Measurements from ENCODE around the gene LRRC58.

The LRRC58 gene

DNA sequence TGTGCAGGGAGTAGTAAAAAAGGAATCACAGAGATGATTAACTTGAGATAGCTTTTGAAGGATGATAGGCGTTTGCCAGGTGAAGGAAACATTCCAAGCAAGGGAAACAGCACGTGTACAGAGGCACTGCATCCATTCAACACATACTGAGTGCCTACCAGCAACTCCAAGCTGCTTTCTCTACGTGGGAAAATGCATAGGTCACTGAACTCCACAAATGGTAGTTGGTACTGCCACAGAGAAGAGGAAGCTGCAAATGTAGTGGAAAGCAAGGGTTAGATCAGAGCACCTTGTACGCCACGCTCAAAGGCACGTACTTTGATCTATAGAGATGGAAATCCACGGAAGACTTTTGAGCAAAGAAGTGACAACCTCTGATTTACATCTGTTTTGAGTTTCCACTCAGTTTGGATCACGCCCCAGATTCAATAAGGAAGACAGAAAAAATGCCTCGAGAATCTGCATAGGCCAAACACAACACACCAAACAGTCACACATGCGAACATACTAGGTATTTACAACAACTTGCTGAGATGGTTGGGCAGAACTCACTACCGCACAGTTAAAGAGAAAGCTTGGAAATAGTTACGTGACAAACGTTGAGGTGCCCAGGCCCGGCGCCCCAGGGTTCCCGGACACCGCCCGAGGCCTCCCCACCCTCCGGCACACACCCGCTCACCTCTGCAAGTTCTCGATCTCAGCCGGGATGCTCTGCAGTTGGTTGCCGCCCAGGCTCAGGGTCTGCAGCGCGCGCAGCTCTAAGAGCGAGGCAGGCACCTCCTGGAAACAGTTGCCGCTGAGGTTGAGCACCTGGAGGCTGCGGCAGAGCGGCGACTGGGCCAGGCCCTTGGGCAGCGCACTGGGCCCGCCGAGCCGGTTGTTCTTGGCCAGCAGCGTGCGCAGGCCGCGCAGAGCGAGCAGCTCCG lies 826 bp downstream of the LRRC58 start:
- peak overlapping the region; percentile 81 to 86 for H3K4me3 ChIP-seq (replicated peaks in 1 of 2; ENCODE audit: low read depth in 2 of 2, low read length in 2 of 2)
- DNase-seq (ENCODE audit: low read depth in 2 of 2) = peak; percentile 13 to 20
- TF ChIP-seq, protein P1, sequence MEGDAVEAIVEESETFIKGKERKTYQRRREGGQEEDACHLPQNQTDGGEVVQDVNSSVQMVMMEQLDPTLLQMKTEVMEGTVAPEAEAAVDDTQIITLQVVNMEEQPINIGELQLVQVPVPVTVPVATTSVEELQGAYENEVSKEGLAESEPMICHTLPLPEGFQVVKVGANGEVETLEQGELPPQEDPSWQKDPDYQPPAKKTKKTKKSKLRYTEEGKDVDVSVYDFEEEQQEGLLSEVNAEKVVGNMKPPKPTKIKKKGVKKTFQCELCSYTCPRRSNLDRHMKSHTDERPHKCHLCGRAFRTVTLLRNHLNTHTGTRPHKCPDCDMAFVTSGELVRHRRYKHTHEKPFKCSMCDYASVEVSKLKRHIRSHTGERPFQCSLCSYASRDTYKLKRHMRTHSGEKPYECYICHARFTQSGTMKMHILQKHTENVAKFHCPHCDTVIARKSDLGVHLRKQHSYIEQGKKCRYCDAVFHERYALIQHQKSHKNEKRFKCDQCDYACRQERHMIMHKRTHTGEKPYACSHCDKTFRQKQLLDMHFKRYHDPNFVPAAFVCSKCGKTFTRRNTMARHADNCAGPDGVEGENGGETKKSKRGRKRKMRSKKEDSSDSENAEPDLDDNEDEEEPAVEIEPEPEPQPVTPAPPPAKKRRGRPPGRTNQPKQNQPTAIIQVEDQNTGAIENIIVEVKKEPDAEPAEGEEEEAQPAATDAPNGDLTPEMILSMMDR (IDR thresholded peaks at IDR 0.05; ENCODE audit: low read depth, low read length) = no peak

DNA sequence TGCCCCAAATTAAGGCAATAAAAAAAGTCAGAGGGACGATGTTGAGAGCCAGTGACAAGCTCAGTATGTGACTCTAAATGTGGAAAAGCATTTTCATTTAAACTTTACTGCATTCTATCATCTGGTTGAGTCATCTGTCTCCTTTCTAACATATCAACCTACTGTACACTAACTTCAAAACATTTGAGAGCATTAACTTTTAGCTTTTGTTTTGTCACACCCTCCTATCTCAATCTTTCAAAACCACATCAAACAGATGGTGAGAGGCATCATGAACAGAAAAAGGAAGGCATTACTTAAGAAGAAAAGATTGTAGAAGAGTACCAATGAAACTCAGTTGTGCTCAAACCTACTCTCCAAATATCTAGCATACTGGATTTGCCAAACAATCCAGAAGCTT lies 4.8 kb downstream of the LRRC58 start:
- peak; percentile 11 to 15 for DNase-seq (ENCODE audit: low read depth in 2 of 2)
- TF ChIP-seq, protein P1 (IDR thresholded peaks at IDR 0.05; ENCODE audit: low read depth, low read length) = no peak
- no peak overlapping the region for H3K4me3 ChIP-seq (replicated peaks in 1 of 2; ENCODE audit: low read depth in 2 of 2, low read length in 2 of 2)

DNA sequence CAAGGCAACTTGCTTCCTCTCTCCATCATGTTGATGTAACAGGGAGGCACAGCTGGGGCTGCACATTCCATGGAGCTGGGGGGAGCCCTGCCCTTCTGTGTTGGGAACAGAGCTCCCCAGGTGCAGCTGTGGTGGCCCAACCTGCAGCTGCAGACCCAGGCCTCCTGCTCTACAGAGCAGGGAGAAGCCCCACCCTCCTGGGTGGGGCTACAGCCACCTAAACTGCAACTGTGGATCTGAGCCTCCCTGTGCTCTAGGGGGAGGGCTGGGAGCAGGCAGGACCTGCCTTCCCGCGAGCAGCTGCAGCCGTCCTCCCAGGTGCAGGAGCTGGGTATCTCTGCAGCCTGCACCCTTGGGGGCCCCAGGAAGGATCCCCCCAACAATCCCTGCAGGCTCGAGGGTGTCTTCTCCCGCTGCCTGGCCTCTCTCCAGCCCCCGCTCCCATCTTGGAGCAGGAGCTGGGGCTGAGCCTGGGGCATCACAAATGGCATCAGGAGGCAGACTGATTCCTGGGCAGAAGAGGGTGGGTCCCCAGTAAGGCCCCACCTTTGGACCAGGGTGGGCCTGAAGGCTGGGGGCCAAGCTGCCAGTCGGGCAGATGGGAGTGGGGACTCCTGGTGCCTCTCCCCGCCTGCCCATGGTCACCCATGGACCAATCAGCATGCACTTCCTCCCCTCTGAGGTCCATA lies 7.4 kb downstream of the LRRC58 start:
- TF ChIP-seq, protein P1 (IDR thresholded peaks at IDR 0.05; ENCODE audit: low read depth, low read length) = no peak
- no peak overlapping the region for H3K4me3 ChIP-seq (replicated peaks in 1 of 2; ENCODE audit: low read depth in 2 of 2, low read length in 2 of 2)
- DNase-seq (ENCODE audit: low read depth in 2 of 2) = no peak

DNA sequence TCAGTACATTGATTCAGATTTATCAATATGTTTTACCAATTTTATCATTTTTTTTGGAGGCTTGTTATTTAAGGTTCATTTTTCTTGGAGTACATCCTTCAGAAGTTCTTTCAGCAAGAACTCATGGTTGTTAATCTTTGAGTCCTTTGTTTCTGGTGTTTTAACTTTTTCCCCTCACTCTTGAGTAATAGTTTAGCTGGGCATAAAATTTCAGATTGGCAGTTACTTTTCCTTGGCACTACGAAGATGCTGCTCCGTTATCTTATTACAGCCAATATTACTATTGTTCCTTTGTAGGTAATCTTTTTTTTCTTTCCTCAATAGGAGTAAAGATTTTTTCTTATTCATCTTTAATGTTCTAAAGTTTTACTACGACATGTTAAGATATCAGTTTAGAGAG lies 9.8 kb downstream of the LRRC58 start:
- TF ChIP-seq, protein P1 (IDR thresholded peaks at IDR 0.05; ENCODE audit: low read depth, low read length) = no peak
- H3K4me3 ChIP-seq (replicated peaks in 1 of 2; ENCODE audit: low read depth in 2 of 2, low read length in 2 of 2) = no peak overlapping the region
- DNase-seq (ENCODE audit: low read depth in 2 of 2) = no peak

DNA sequence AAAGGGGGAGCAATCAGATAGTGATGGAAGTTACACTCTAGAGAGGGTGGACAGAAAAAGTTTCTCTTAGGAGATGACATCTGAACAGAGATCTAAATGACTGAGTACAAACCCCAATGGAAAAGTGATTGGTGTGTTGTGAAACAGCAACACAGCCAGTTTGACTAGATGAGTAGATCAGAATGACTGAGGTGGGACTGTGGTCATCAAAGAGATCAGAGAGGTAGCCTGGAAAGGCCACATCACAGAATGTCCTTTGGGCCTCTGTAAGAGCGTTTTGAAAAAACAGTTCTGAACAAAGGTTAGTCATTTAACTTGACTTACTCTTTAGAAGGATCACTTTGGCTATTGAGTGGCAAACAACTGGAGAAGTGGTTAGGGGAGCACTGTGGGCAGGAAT lies 10.6 kb downstream of the LRRC58 start:
- no peak for DNase-seq (ENCODE audit: low read depth in 2 of 2)
- TF ChIP-seq, protein P1 (IDR thresholded peaks at IDR 0.05; ENCODE audit: low read depth, low read length) = no peak
- no peak overlapping the region for H3K4me3 ChIP-seq (replicated peaks in 1 of 2; ENCODE audit: low read depth in 2 of 2, low read length in 2 of 2)

DNA sequence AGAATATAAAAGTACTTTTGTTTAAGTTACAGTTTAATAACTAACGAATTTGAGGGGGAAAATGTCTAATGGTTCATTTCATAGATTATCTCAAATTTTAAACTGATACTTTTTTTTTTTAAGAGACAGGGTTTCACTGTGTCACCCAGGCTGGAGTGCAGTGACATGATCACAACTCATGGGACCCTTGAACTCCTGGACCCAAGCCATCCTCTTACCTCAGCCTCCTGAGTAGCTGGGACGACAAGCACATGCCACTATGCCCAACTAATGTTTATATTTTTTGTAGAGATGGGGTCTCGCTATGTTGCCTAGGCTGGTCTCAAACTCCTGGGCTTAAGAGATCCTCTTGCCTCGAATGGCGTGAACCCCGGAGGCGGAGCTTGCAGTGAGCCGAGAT lies 16.5 kb downstream of the LRRC58 start:
- TF ChIP-seq, protein P1 (IDR thresholded peaks at IDR 0.05; ENCODE audit: low read depth, low read length) = no peak
- no peak for DNase-seq (ENCODE audit: low read depth in 2 of 2)
- no peak overlapping the region for H3K4me3 ChIP-seq (replicated peaks in 1 of 2; ENCODE audit: low read depth in 2 of 2, low read length in 2 of 2)
